ENCODE results near the gene CRACDL.

Gene CRACDL

DNA sequence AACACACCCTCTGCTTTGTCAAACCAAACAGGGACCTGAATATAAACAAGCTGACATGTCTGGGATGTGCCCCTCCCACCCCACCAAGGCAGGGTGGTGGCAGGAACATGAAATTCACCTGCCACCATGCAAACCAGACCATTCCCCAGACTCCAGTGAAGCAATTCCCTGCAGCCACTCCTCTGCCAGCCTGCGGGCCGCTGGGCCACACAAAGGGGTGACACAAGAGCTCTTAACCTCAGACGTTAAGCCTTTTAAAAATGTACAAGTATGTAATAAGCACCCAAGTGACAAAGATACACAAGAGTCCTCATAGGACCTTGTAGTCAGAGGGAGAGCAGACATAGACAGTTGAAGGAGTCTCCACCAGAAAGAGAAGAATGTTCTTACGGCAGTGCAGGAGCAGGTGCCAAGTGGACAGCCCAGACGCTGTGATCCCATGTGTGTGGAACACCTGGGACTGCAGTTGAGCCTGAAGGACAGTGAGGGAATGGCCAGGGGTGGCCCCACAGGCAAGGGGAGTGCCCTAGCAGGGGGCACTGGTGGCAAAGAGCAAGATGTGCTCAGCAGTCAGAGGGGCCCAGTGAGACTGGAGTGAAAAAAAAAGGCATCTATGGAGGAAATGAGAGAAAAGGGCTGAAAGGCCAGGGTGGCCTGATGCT is 36.9 kb downstream of the CRACDL start:
- TF ChIP-seq, protein P1, sequence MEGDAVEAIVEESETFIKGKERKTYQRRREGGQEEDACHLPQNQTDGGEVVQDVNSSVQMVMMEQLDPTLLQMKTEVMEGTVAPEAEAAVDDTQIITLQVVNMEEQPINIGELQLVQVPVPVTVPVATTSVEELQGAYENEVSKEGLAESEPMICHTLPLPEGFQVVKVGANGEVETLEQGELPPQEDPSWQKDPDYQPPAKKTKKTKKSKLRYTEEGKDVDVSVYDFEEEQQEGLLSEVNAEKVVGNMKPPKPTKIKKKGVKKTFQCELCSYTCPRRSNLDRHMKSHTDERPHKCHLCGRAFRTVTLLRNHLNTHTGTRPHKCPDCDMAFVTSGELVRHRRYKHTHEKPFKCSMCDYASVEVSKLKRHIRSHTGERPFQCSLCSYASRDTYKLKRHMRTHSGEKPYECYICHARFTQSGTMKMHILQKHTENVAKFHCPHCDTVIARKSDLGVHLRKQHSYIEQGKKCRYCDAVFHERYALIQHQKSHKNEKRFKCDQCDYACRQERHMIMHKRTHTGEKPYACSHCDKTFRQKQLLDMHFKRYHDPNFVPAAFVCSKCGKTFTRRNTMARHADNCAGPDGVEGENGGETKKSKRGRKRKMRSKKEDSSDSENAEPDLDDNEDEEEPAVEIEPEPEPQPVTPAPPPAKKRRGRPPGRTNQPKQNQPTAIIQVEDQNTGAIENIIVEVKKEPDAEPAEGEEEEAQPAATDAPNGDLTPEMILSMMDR (conservative IDR thresholded peaks at IDR 0.05; ENCODE audit: low read depth, low read length): no peak

DNA sequence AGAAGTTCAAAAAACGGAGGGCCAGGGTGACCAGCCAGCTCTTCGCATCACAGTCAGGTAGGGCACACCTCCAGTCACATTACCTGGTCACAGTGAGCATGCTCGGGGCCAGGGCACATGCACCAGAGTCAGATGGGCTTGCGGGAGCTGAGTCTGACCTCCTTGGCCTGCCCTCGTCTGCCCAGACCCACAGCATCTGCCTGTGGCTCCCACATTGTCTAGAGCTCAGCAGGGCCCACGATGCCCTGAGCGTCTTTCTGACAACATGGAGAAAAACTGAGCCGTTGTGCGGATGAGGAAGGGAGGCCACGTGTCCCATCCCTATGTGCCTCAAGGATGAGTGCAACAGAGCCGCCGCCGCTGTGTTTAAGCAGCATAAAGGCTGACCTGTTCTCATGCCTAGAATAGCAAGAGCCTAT is 37.6 kb downstream of the CRACDL start:
- TF ChIP-seq, protein P1 (conservative IDR thresholded peaks at IDR 0.05; ENCODE audit: low read depth, low read length): no peak
- DNase-seq (ENCODE audit: low read depth): no peak
- H3K4me3 ChIP-seq (ENCODE audit: low read length): no peak overlapping the region

More for the DNA sequence above, 36.9 kb downstream of the CRACDL start:
- no peak for DNase-seq (ENCODE audit: low read depth)
- no peak overlapping the region for H3K4me3 ChIP-seq (ENCODE audit: low read length)

DNA sequence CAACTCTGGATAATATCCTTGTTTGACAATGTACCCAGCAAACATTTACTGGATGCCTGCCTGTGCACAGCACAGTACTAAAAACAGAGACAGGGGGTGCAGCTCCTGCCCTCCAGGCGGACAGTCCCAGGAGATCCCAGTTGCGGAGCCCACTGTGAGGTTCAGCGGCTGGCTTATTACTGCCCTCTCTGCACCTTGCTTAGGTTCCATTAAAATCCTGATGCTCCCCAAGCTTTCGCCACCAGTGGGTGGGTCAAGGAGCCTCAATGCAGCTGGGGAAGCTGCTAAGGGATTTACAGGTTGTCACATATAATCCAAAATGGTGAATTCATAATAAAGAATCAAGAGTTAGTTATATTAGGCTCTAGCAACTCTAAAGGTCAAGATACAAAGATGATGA is 38.3 kb downstream of the CRACDL start:
- TF ChIP-seq, protein P1 (conservative IDR thresholded peaks at IDR 0.05; ENCODE audit: low read depth, low read length): no peak
- DNase-seq (ENCODE audit: low read depth): no peak
- H3K4me3 ChIP-seq (ENCODE audit: low read length): no peak overlapping the region

DNA sequence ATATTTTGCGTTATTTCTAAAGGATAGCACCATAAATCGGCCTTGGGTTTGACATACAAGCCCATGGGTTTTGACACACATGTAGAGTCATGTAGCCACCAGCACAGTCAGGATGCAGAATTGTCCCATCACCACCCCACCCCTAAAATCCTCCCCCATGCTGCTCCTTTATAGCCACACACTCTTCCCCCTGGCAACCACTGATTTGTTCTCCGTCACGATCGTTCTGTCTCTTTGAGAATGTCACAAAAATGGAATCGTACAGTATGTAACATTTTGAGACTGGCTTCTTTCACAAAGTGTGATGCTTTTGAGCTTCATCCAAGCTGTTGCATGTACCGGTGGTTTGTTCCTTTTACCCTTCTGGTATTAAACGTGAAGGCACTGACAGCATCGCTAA is 39.1 kb downstream of the CRACDL start:
- no peak for DNase-seq (ENCODE audit: low read depth)
- H3K4me3 ChIP-seq (ENCODE audit: low read length): no peak overlapping the region
- TF ChIP-seq, protein P1 (conservative IDR thresholded peaks at IDR 0.05; ENCODE audit: low read depth, low read length): no peak

DNA sequence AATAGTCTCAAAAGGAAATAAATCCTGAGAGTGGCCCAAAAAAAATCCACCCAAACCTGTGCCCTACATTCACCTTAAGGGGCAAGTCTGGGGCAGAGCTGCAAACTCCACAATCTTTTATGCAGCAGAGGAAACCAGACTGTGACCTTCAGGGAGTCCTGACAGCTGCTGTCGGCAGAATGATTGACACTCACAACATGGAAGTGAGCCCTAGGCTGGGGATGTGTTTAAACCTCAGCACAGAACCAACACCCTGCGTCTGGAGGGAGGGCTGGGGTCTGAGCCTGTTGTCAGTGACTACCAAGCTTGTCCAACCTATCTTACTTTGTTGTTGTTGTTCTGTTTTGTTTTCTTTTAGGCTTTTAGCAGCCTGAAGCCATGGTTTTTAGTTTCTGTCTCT is 39.6 kb downstream of the CRACDL start:
- TF ChIP-seq, protein P1 (conservative IDR thresholded peaks at IDR 0.05; ENCODE audit: low read depth, low read length): no peak
- no peak overlapping the region for H3K4me3 ChIP-seq (ENCODE audit: low read length)
- no peak for DNase-seq (ENCODE audit: low read depth)

DNA sequence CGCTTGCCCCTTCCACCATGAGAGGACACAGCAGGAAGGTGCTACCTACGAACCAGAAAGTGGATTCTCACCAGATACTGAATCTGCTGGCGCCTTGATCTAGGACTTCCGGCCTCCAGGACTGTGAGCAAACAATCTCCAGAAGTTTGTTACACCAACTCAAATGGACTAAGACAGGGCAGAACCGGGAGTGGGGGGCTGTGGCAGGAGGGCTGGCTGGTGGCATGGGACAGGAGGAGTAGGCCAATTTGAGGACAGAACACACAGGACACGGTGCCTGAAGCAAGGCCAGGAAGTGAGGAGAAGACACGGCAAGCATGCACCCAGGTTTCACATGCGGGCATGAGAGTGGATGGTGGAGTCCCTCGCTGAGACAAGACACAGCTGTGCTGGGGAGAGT is 40.1 kb downstream of the CRACDL start:
- TF ChIP-seq, protein P1 (conservative IDR thresholded peaks at IDR 0.05; ENCODE audit: low read depth, low read length): no peak
- DNase-seq (ENCODE audit: low read depth): no peak
- no peak overlapping the region for H3K4me3 ChIP-seq (ENCODE audit: low read length)

DNA sequence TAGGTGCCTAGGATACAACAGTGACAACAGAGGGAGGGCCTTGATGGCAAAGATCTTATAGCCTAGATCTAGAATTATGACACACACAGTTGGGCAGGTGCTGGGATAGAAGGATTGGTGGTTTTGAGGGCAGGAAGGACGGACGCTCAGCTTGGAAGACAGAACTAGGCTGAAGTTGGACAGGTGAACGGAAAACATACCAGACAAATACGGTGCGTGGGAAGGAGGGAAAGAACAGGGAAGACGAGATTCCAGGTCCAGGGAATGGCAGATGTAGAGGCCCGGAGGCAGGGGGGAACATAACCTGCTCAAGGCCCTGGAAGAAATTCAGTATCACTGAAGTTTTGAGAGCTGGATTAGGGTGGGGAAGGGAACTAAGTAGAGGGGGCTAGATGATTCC is 40.8 kb downstream of the CRACDL start:
- H3K4me3 ChIP-seq (ENCODE audit: low read length): no peak overlapping the region
- no peak for DNase-seq (ENCODE audit: low read depth)
- TF ChIP-seq, protein P1 (conservative IDR thresholded peaks at IDR 0.05; ENCODE audit: low read depth, low read length): no peak
